ENCODE results near the gene PSMD2. TPM values are rescaled to one million over a fixed set of nuclear protein-coding genes. Genes with fewer than 3 reads are reported as not detected.
A peak's percentile ranks its signal among the peaks of the same experiment; 100 is the strongest.

PSMD2 gene
- total RNA-seq, 2 donors from 2014 or later = 75.0 to 83.7 TPM

GRCh38 chr3:184307915-184308314, 8.9 kb downstream of the PSMD2 start:
- Histone ChIP-seq H3K4me1 (no peaks in the 10 kb centered on the region), H3K9me3 (no peaks in the 10 kb centered on the region), H3K27ac (no peak overlapping the region), H3K36me3 (replicated peaks in 1 of 2; ENCODE audit: insufficient read depth in 1 of 2, low read depth in 2 of 2) (peaks cover 5 to 35% of the 10 kb centered on the region in 2 donors), H3K27me3 (no peaks in the 10 kb centered on the region), H3K4me3 (no peak overlapping the region)
- TF ChIP-seq CTCF (IDR thresholded peaks at IDR 0.05) (no peak), POLR2A (IDR thresholded peaks at IDR 0.05) (no peak)
- no peak for DNase-seq
- ATAC-seq = no peak
- 89 to 94% methylated on average over 9 of the region's 9 CpGs for WGBS, 2 donors
- intact Hi-C loops (cut with DNase I) = no loop called here

- H3K36me3 ChIP-seq (replicated peaks in 1 of 2; ENCODE audit: insufficient read depth in 1 of 2, low read depth in 2 of 2) = peaks cover 5 to 27% of the 10 kb centered on the region in 2 donors
Observed at GRCh38 chr3:184308744-184309143, 9.7 kb downstream of the PSMD2 start.

GRCh38 chr3:184311633-184312032, 12.6 kb downstream of the PSMD2 start:
- H3K36me3 ChIP-seq (replicated peaks in 1 of 2; ENCODE audit: insufficient read depth in 1 of 2, low read depth in 2 of 2) = peaks cover 5 to 12% of the 10 kb centered on the region in 2 donors
- H3K4me1 ChIP-seq = peaks cover 13% of the 10 kb centered on the region
- intact Hi-C loops (cut with DNase I) = no loop called here
- H3K27ac ChIP-seq = no peak overlapping the region
- TF ChIP-seq CTCF (IDR thresholded peaks at IDR 0.05) (no peak), POLR2A (IDR thresholded peaks at IDR 0.05) (no peak)
- H3K9me3 ChIP-seq = no peaks in the 10 kb centered on the region
- ATAC-seq (no peak), DNase-seq (no peak)
- H3K27me3 ChIP-seq = no peaks in the 10 kb centered on the region
- H3K4me3 ChIP-seq = no peak overlapping the region

More at GRCh38 chr3:184308744-184309143, 9.7 kb downstream of the PSMD2 start:
- Histone ChIP-seq H3K27ac (no peak overlapping the region), H3K9me3 (no peaks in the 10 kb centered on the region), H3K27me3 (no peaks in the 10 kb centered on the region), H3K4me3 (no peak overlapping the region), H3K4me1 (peaks cover under 1% of the 10 kb centered on the region)
- 79% methylated on average over 7 of the region's 7 CpGs for WGBS, 2 donors
- no peak for DNase-seq
- no peak for ATAC-seq
- intact Hi-C loops (cut with DNase I) = no loop called here
- TF ChIP-seq CTCF (IDR thresholded peaks at IDR 0.05) (no peak), POLR2A (IDR thresholded peaks at IDR 0.05) (no peak)

- intact Hi-C loops (cut with DNase I) = no loop called here
Observed at GRCh38 chr3:184314363-184314699, 15.3 kb downstream of the PSMD2 start, which contains the start of gene EIF4G1. TSS of gene EIF4G1 (plus strand) at chr3:184314606. CDS start at chr3:184315797, 1,191 bp downstream.

More at GRCh38 chr3:184314363-184314699, 15.3 kb downstream of the PSMD2 start, which contains the start of gene EIF4G1:
- ATAC-seq = peak; percentile 86
- Histone ChIP-seq H3K27me3 (no peaks in the 10 kb centered on the region), H3K4me3 (peak within 1 kb of the TSS; percentile 54 to 97), H3K36me3 (replicated peaks in 1 of 2; ENCODE audit: insufficient read depth in 1 of 2, low read depth in 2 of 2) (no peaks in the 10 kb centered on the region), H3K27ac (peak within 1 kb of the TSS; percentile 97 to 99 (median 98)), H3K4me1 (peaks cover 40% of the 10 kb centered on the region), H3K9me3 (no peaks in the 10 kb centered on the region)
- TF ChIP-seq CTCF (IDR thresholded peaks at IDR 0.05) = no peak
- TF ChIP-seq POLR2A (IDR thresholded peaks at IDR 0.05) = peak; percentile 47 to 78 (median 71)
- 0% methylated on average over 6 to 33 of the region's 40 CpGs for WGBS, 2 donors
- DNase-seq = peak; percentile 96
